Body of pancreas (tissue), 2 donors: Measurements from ENCODE around the gene WDR41. TPM values are rescaled to one million over a fixed set of nuclear protein-coding genes. Genes with fewer than 3 reads are reported as not detected.

Experiments
- total RNA-seq, 2 donors: library from RNA; depleted of rRNA; stranded (reverse); fragments of >200 nt; gene quantifications; one replicate each; pipeline ENCODE4 v1.1.0, GENCODE V29; 2016

The WDR41 gene
- total RNA-seq, 2 donors from 2014 or later = 17.8 to 35.5 TPM

Other genes starting within 250 kb of the WDR41 start
- gene OTP, start 146.4 kb upstream of the WDR41 start, total RNA-seq = not detected